Ascending aorta (tissue), 2 donors: ENCODE results near the gene KCNJ11. TPM values are rescaled to one million over a fixed set of nuclear protein-coding genes. Genes with fewer than 3 reads are reported as not detected.

Source experiments
- DNase-seq, 2 donors: peaks; one replicate each; pipeline ENCODE4 v3.0.0-alpha.2; 2019; ENCODE audit warnings: low spot score in 2 of 2
- H3K27ac ChIP-seq, 2 donors: fragments of 200-600 bp; sonication (generic); one replicate each; pipeline ENCODE4 v1.5.1; 2016 to 2017; ENCODE audit warnings: mild to moderate bottlenecking in 1 of 2
- H3K27me3 ChIP-seq: fragments of 200-600 bp; sonication (generic); one replicate; pipeline ENCODE4 v1.5.1; 2017
- H3K36me3 ChIP-seq, 2 donors: fragments of 200-600 bp; sonication (generic); one replicate each; pipeline ENCODE4 v1.5.1; 2016
- H3K4me1 ChIP-seq, 2 donors: fragments of 200-600 bp; sonication (generic); one replicate each; pipeline ENCODE4 v1.5.1; 2016 to 2017; ENCODE audit warnings: mild to moderate bottlenecking in 1 of 2
- H3K4me3 ChIP-seq, 2 donors: fragments of 200-600 bp; sonication (generic); one replicate each; pipeline ENCODE4 v1.5.1; 2016 to 2017; ENCODE audit warnings: mild to moderate bottlenecking in 1 of 2
- H3K9me3 ChIP-seq, 2 donors: fragments of 200-600 bp; sonication (generic); one replicate each; pipeline ENCODE4 v1.5.1; 2016
- CTCF ChIP-seq, 3 experiments: fragments of 200-600 bp in 2 of 3; fragments of 450-650 bp in 1 of 3; sonication (generic) in 2 of 3; IDR thresholded peaks; one replicate each; pipeline ENCODE4 v1.5.1; 2016 to 2019; ENCODE audit warnings: antibody characterized with exemption in 3 of 3, mild to moderate bottlenecking in 1 of 3, moderate library complexity in 1 of 3
- intact Hi-C: fragments of 100-400 bp; cut with DNase I; formaldehyde crosslinking; loops from one replicate; pipeline ENCODE4 v1.15.1; 2023
- total RNA-seq: library from RNA; depleted of rRNA; stranded (reverse); fragments of >200 nt; gene quantifications from one replicate; pipeline ENCODE4 v1.1.0, GENCODE V29; 2016

The KCNJ11 gene
- total RNA-seq, 1 donor from 2014 or later: not detected

DNA sequence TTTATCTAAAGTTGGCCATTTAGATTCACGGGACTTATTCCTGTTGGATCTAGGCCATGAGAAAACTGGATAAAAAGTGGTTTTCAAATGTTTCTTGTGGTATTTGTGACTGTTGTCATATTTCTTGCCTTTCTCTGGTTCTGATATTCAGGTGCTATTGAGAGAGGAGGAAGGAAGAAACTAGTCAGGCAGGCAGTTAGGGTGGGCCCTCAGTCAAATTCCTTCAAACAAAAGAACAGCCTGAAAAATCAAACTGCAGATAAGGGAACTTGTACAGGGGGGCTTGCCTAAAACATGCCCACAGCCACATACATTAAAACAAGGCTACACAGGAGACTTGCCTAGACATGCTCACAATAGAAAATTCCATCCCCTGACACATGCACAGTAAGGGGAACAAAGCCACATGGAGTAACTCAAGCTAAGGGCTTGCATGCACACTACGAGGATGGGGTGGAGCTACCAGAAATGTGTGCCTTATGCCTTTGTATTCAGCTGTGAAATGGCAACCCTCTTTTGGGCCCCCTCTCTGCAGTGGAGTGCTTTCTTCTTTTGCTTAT, 18.7 kb downstream of the KCNJ11 start:
- H3K27ac ChIP-seq: no peak overlapping the region
- no peaks in the 10 kb centered on the region for H3K4me1 ChIP-seq
- peaks cover 27 to 49% of the 10 kb centered on the region in 2 donors for H3K9me3 ChIP-seq
- TF ChIP-seq CTCF (IDR thresholded peaks at IDR 0.05): no peak
- H3K27me3 ChIP-seq: no peaks in the 10 kb centered on the region
- DNase-seq: no peak
- no peak overlapping the region for H3K4me3 ChIP-seq
- peaks cover 50 to 79% of the 10 kb centered on the region in 2 donors for H3K36me3 ChIP-seq
- intact Hi-C loops: no loop called here

DNA sequence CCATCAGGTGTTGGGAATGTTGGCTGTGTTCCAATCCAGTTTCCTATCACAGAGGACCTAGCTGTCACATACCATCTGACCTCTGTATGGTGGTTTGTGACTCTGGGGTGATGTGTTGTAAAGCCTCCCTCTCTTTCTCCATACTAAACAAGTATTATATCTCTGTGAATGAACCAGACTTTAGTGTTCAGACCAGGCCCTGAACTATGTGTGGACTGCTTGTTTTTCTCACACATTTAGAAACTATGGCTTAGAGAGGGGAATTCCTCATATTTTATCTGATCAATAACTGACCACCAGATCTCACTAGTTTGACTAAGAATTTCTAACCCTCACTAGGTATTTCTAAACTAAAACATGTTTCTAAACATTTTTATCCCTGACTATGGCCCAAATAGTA, 19.4 kb downstream of the KCNJ11 start:
- H3K4me1 ChIP-seq: no peaks in the 10 kb centered on the region
- intact Hi-C loops: no loop called here
- no peaks in the 10 kb centered on the region for H3K27me3 ChIP-seq
- peaks cover 27 to 49% of the 10 kb centered on the region in 2 donors for H3K9me3 ChIP-seq
- H3K36me3 ChIP-seq: peaks cover 50 to 78% of the 10 kb centered on the region in 2 donors
- no peak for DNase-seq
- TF ChIP-seq CTCF (IDR thresholded peaks at IDR 0.05): no peak
- no peak overlapping the region for H3K4me3 ChIP-seq
- no peak overlapping the region for H3K27ac ChIP-seq

DNA sequence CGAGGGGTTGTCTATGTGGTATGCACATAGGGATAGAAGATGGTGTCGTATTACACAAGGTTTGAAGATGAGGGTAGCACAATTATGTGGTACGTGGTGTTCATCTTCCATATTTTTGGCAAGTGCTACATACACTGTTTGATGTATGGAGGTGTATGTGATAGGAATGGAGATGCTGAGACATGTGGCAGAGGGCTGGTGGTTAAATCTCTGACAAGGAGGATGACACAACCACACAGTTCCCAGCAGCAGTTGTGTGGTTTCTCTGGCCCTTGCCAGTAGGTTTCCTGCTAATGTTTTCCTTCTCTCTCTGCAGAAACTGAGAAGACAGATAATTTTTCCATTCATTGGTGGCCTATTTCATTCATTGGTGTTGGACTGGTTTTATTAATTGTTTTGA, 19.9 kb downstream of the KCNJ11 start:
- H3K36me3 ChIP-seq: peaks cover 46 to 73% of the 10 kb centered on the region in 2 donors
- no peak for TF ChIP-seq CTCF (IDR thresholded peaks at IDR 0.05)
- intact Hi-C loops: no loop called here
- no peak for DNase-seq
- H3K27ac ChIP-seq: no peak overlapping the region
- no peaks in the 10 kb centered on the region for H3K27me3 ChIP-seq
- H3K9me3 ChIP-seq: peaks cover 27 to 49% of the 10 kb centered on the region in 2 donors
- H3K4me3 ChIP-seq: no peak overlapping the region
- H3K4me1 ChIP-seq: no peaks in the 10 kb centered on the region

- Histone ChIP-seq H3K4me1 (no peaks in the 10 kb centered on the region), H3K27me3 (no peaks in the 10 kb centered on the region), H3K36me3 (peaks cover 29 to 52% of the 10 kb centered on the region in 2 donors), H3K9me3 (peaks cover 8 to 30% of the 10 kb centered on the region in 2 donors), H3K27ac (no peak overlapping the region), H3K4me3 (no peak overlapping the region)
- intact Hi-C loops: no loop called here
- no peak for TF ChIP-seq CTCF (IDR thresholded peaks at IDR 0.05)
- no peak for DNase-seq
These were observed 22.0 kb downstream of the KCNJ11 start for GRCh38 chr11:17366495-17366894.

- Histone ChIP-seq H3K27ac (no peak overlapping the region), H3K9me3 (no peaks in the 10 kb centered on the region), H3K27me3 (no peaks in the 10 kb centered on the region), H3K4me1 (peaks cover 0 to 7% of the 10 kb centered on the region in 2 donors), H3K4me3 (peak overlapping the region in 1 of 2 donors; percentile 98), H3K36me3 (peaks cover 0 to 12% of the 10 kb centered on the region in 2 donors)
- TF ChIP-seq CTCF (IDR thresholded peaks at IDR 0.05): peak; percentile 39 to 57 (median 53)
- peak in 1 of 2 donors; percentile 86 for DNase-seq
- intact Hi-C loops: loop anchor here (1.0 to 10.0 kb wide), 5 partner anchors 32 to 1040 kb away; partner anchors contain the start of genes LDHA, PIK3C2A and RPS13
These were observed 33.9 kb downstream of the KCNJ11 start for GRCh38 chr11:17354601-17354991.
